NCI-H1417 treated with DMSO at 0.1 percent for 48 hours (cell line): Measurements from ENCODE around the gene PRKACB.
"Not testable (repeated sequence)": the region's sequence is repeated elsewhere in the genome, so short reads cannot be mapped to it uniquely, and the experiment has no call there.

Experiments
- DNase-seq: peaks from one replicate; lab custom pipeline; 2025; lab: John Stamatoyannopoulos, UW

PRKACB gene

DNA sequence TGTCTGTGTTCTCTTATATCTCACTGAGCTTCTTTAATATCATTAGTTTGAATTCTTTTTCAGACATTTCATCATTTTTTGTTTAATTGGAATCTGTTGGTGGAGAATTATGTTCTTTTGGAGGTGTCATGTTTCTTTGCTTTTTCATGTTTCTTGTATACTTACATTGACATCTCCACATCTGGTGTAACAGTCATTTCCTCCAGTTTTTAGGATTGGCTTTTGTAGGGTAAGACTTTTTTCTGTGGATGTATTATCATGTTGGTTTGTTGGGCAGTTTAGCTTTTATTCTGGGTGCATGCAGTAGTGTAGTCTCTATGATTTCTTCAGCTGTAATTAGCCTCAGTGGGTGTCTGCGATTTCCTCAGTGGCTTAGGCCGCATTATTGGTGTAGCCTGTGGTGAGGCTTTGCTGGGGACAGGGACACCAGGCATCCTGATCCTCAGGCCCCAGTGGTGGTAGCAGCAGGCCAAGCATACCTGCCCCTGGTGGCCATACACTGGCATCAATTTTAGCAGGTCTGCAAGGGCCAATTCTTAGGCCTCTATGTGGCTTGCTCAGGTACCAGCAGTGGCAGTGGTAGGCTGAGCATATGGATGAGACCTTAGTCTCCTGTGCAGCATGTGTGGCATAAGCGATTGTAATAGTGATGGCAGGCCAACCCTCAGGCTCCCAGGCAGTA, 79.8 kb downstream of the PRKACB start:
- DNase-seq = no peak

DNA sequence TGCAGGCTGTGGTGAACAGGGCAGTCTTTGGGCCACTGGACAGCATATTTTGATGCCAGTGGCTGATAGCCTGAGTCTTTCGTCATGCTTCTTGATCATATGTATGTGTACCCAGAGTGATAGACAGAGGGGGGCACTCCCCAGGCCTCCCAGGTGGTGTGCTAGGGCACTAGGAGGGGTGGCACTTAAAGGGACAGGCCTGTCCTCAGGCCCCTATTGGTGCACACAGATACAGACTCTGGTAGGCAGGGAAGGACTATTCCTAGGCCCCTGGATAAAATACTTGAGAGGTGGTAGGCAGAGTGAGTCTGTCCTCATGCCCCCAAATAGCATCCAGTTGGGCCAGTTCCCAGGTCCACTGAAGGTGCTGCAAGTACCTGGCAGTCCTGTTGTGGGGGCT, 80.8 kb downstream of the PRKACB start:
- DNase-seq = no peak

DNA sequence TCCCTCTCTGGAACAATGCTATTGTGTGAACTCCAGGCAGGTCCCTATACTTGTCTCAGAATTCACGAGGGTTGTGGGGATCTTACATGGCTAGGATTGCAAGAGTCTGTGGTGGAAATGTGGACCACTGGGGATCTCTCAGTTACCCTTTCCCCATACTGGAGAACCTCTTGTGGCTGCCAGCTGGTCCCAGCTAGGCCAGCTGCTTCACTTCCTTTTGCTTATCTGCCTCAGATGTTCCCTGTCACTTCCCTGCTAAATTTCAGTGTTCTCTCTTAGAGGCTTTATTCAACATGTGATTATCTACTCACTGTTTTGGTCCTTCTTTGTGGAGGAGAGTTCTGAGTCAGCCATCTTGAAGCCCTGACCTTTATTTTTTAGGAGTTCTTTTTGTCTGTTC, 81.6 kb downstream of the PRKACB start:
- no peak for DNase-seq

DNA sequence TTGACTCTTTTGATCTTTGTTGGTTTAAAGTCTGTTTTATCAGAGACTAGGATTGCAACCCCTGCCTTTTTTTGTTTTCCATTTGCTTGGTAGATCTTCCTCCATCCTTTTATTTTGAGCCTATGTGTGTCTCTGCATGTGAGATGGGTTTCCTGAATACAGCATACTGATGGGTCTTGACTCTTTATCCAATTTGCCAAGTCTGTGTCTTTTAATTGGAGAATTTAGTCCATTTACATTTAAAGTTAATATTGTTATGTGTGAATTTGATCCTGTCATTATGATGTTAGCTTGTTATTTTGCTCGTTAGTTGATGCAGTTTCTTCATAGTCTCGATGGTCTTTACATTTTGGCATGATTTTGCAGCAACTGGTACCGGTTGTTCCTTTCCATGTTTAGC, 88.6 kb downstream of the PRKACB start:
- DNase-seq = not testable (repeated sequence)

DNA sequence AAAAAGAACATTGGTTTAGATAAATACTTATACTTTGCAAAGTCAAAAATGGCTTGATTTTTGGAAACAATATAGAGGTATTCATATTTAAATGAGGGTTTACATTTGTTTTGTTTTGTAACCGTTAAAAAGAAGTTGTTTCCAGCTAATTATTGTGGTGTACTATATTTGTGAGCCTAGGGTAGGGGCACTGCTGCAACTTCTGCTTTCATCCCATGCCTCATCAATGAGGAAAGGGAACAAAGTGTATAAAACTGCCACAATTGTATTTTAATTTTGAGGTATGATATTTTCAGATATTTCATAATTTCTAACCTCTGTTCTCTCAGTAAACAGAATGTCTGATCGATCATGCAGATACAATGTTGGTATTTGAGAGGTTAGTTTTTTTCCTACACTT, 92.2 kb downstream of the PRKACB start:
- no peak for DNase-seq

DNA sequence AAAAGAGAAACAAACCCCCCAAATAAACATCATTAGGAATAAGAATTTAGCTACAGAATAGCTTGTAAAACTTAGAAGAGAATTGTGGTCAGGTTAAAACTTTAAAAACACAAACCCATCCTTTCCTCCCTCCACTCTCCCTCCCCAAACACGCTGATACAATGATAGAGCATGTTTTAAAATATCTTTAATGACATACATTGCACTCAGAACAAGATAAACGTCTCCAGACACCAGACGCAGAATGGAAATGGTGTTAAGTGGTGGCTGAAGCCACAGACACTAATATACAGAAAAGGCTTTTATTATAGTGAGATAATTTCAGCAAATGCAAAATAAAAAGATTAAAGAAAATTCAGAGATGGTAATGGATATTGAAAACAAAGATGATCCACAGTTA, 98.6 kb downstream of the PRKACB start:
- no peak for DNase-seq

DNA sequence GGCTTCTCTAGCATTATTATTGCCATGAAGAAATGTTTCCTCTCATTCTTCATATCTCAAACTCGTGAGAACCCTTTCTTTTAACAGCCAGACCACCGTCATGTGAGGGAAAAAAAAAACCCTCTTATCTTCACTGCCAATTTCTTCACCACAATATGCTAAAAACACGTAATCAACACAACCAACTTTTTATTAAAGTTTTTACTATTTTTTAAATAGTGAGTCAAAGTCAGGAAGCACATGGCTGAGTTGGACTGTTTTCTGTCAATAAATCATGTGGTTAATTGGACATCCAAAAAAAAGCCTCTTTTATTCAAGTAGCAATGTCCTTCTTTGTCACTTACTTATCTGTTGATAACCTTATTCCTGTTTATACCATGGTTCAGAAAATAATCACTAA, 101.5 kb downstream of the PRKACB start:
- no peak for DNase-seq

DNA sequence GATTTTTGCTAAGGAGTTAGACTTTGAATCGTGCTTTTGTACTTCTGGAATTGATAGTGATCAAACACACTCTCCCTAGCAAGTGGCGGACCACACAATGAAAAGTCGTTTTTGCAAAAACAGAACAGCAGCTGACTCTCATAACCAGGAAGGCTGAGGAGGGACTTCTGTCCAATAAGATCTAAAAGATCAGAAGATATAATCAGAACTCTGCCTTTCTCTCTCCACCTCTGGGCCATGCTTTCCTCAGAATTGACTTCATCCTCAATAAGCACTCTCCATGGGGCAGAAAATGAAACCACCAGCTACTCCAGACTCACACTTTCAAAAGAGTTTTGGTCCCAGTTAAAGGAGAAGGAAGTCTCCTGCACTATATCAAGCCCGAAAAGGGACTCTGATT, 102.1 kb downstream of the PRKACB start:
- DNase-seq = no peak

DNA sequence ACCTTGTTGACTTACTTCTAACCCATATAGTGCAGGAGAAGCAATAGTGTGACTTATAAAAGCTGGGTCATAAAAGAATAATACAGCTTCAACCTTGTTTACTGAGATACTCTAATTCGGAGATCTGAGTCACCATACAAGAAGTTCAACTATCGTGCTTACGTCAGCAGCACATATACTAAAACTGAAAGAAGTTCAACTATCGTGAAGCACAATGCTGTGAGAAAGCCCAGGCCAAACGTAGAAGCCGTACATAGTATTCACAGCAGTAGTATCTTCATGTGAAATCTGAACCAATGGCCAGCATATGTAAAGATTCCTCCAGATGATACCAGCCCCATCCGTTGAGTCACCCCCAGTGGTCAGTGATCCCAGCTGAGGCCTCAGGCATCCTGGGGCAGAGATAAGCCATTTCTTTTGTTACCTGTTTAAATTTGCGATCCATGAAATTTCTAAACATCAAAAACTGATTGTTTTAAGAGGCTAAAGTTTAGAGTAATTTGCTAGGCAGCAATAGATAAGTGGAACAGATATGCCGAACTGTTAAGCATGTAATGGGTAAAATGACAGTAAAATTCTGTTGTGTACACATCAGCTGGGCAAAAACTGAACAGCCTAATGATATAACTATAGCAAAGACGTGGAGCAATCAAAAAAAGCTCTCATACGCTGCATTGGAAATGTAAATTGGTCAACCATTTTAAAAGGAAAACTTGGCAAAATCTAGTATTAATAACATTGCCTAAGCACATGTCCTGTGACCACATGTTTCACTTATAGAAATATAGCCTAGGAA, 103.6 kb downstream of the PRKACB start:
- DNase-seq = no peak

DNA sequence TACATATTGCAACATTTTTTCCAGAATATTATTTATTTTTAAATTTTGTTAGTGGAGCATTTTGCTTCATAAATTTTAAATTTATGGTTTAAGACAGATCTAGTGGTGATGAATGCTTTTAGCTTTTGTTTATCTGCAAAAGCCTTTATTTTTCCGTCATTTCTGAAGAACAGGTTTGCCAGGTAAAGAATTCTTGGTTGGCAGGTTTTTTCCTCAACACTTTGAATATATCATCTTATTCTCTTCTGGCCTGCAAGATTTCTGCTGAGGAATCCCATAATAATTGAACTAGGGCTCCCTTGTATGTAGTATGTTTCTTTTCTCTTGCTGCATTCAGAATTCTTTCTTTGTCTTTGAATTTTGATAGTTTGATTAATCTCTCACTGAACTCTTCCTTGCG, 106.6 kb downstream of the PRKACB start:
- DNase-seq = no peak

DNA sequence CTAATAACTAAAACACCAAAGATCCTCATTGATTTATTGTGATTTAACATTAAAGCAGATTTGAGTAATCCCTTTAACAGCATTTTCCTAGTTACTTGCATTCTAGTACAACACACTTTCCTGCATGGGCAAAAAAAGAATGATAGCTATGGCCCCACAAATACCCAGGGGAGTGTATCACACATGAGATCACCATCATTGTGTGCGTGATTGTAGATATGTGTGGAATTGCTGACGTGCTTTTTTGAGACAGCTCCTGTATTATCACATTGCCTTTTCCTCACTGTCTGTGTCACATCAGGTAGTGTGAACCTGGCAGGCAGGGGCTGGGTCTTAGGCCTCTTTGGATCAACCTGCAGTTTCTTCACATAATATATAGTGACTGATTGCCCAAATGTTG, 109.0 kb downstream of the PRKACB start:
- DNase-seq = no peak

DNA sequence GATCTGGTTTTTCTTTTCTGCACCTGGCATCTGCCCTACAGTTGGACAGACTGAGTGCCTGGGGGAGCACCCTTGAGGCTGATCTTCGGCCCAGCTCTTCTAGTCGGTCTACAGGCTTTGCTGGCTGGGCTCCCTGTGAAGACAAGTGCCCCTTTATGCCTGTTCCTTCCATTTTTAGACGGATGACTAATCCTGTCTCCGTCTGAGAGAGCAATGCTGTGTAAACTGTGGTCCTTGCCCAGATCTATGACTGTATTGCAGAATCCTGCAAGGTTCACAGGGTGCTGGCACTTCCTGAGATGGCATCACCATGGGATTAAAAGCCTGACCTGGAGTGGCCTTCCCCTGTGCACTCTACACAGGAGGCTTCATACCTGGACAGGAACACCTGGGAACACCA, 109.8 kb downstream of the PRKACB start:
- no peak for DNase-seq

DNA sequence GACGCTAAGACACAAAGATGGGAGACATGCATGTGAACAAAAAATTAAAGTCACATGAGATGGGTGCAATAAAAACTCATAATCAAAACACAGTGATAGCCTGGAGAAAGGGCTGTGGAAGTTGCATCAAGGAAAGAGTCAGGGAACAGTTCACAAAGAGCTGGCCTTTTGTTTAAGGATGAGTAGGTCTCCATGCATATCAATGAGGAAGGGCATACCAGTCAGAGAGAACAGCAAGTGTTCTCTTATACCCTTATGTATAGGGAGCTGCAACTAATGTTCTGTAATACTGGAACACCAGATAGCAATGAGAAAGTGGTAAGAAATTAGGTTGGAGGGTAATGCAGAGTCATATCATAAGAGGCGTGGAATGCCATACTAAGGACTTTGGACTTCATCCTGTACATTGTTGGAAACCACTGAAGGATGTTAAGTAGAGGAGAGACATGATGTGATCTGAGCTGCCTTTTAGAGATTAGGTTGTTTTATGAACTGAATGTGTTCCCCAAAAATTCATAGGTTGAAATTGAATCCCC, 110.7 kb downstream of the PRKACB start:
- DNase-seq = no peak

DNA sequence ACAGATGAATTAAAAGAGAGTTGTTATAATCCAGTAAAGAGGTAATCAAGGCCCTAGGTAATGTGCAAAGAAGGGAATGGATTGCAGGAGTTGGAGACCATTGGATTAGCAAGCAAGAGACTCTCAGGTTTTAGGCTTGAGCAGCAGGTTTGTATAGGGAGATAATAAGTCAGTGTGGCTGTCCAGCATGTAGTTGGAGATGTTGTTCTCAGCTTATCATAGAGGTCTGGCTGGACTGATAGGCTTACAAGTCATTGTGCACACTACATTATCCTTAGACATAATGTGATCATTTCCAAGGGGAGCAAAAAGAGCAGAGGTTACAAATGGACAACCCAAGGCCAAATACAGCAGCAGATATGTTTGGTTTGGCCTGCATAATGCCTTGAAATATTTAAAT, 111.5 kb downstream of the PRKACB start:
- DNase-seq = no peak

DNA sequence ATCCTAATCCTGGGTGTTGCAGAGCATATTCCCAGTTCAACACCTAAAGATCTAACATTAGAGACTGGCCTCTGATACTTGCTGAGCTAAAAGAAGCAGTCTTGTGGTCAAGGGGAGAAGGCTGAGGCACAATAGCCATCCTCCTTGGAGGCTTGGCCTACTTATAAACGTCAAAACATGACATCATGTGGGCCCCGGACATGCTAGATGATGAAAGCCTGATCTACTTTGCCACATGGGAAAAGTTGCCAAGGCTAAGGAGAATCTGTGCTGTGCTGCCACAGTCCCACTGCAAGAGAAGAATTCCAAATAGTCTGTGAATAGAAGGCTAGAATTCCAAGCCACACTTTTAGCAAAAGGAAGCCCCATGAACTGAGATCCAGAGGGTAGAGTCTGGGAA, 113.5 kb downstream of the PRKACB start:
- no peak for DNase-seq

DNA sequence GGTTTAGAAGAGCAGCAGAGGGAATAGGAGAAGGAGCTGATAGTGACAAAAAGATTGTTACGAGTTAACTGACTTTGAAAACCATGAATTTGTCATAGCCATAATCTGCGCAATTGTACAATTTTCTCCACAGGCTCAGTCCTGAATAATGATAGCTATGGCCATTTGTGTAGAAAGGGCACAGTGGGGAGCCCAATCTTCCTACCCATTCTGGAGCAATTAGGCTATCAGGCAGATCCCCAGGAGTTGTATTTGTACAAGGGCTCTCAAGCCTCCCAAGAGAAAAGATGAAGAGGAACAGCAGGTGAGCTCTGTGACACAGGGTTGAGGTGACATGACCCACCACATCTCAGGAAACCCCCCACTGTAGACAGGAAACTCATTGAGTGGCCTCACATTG, 115.3 kb downstream of the PRKACB start:
- peak; percentile 82 for DNase-seq

DNA sequence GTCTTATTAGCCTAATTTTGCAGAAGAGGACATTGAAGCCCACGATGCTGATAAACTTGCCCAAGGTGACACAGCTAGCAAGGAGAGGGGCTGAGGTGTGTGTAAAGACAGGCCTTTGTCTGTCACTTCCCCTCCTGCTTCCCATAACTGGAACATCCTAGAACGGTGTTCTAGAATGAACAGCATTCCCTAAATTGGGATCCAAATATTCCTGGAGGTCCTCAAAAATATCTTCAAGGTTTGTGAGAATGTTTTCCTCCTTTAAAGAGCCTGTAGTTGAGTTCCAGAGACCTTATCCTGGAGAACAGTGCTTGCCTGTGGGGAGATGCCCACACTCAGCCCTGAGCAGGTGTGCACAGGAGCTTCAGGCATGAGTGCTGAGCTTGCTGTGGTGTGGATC, 115.9 kb downstream of the PRKACB start:
- no peak for DNase-seq

DNA sequence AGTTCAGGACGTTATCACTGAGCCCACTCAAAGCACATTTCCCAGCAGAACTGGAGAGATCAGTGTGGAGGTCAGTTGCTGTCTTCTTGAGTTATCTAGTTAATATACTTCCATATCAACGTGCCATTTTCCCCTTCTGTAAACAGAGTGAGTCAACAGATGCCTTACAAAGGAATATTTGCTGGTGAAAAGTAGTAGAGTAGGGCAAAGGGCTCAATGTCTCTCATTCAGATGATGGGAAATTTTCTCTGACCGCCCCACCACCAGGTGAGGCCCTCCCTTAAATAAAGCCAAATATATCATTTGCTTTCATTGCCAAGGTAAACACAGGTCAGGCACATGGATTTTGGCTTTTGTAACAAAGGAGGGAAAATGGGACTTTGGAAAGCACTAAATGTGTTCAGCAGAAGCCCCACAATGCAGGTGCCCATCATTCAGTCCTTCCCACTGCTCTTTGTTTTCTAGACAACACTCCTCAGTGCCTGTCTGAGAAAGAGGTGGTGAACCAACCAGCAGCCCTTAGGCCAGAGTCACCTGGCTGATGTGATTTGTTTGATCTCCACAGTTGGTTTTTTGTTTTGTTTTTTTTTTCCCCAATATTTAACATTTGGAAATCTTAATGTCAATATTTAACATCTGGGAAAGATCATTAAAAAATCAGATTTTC, 116.9 kb downstream of the PRKACB start:
- DNase-seq = peak; percentile 16

DNA sequence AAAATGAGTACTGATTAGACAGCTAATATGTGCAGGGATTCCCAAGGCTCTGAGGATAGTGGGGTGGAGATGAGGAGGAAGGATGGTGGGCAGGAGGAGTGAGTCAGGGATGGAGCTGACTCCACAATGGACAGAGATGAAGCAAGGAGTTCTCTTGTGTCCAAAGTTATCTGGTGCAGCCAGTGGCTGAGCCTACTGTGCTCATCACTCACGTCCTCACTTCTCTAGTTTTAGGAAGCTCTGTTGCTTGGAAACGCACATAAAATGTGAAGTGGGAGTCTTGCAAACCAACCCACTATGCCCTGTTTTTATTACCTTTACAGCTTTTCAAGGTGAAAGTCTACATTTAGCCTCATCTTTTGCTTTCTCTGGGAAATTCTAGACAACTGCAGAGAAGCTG, 120.9 kb downstream of the PRKACB start:
- no peak for DNase-seq

DNA sequence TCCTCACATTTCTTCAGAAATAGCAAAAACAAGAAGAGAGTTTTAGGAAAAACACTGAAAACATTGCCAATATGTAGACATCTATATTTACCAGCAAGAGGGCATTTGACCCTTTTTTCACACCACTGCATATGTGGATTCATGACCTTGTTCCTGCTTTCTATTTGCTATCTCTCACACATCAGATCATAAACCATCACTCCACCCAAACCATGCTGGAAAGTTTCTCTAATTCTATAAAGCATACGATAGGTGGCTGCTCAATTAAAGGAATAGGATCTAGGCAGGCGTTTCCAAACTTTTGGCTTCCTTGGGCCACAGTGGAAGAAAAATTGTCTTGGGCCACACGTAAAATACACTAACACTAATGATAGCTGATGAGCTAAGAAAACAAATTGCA, 121.8 kb downstream of the PRKACB start:
- DNase-seq = no peak

DNA sequence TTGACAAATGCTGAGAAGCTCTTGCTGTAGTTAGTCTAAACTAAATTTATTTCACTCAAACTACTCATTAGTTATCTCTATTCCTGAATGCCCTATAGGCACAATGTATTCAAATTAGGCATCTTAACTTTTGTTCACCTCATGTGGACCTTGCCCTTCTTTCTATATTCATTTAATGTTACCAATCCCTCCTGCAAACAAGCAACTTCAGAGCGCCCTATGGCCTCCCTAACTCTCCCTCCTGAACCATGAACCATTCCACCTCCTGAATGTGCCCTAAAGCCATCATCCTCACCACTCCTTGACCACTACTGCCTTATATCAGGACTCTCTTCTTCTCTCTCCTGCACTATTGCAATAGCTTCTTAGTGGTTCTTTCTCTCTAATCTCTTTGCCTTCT, 122.7 kb downstream of the PRKACB start:
- DNase-seq = no peak

DNA sequence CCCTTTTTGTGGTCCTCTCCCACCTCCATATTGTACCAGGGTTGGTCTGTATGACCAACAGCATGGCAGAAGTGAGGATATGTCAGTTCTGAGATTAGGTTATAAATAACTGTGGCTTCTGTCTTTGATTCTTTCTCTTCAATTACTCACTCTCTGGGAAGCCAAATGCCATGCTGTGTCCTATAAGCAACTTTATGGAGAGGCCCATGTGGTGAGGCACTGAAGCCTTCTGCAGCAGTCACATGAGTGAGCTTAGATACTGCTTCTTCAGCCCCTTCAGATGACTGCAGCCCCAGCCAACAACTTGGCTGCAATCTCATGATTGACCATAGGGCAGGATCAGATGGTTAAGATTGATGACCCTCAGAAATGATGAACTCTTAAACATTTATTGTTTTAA, 123.4 kb downstream of the PRKACB start:
- DNase-seq = no peak

DNA sequence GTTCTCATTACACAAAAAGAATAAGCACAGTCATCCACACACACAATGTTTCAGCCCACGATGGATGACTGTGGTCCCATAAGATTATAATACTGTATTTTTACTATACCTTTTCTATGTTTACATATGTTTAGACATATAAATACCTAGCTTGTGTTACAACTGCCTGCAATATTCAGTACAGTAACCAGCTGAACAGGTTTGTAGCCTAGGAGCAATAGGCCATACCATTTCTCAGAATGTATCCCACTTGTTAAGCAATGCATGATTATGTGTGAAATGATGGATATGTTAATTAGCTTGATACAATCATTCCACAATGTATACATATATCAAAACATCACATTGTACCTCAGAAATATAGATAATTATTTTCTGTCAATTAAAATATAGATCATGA, 124.3 kb downstream of the PRKACB start:
- no peak for DNase-seq
